HepG2 (cell line): ENCODE measurements around the gene RGS19. TPM values are rescaled to one million over a fixed set of nuclear protein-coding genes. Genes with fewer than 3 reads are reported as not detected.
A peak's percentile ranks its signal among the peaks of the same experiment; 100 is the strongest.

Experiments
- DNMT3B ChIP-seq: conservative IDR thresholded peaks from 2 replicates; pipeline ENCODE4 v1.6.1; 2016; ENCODE audit warnings: missing biosample characterization, control low read depth
- HOXD1 ChIP-seq: sonication (generic); formaldehyde crosslinking; IDR thresholded peaks from 2 replicates; pipeline ENCODE4 v1.5.0; 2020; ENCODE audit warnings: missing genetic modification reagents
- NFATC3 ChIP-seq: sonication (generic); formaldehyde crosslinking; IDR thresholded peaks from 2 replicates; pipeline ENCODE4 v1.5.1; 2020; ENCODE audit warnings: mild to moderate bottlenecking, missing genetic modification reagents
- SMAD9 ChIP-seq: sonication (generic); formaldehyde crosslinking; IDR thresholded peaks from 2 replicates; pipeline ENCODE4 v1.5.1; 2020; ENCODE audit warnings: mild to moderate bottlenecking, missing genetic modification reagents
- STAG1 ChIP-seq: sonication (generic); formaldehyde crosslinking; IDR thresholded peaks from 2 replicates; pipeline ENCODE4 v1.4.0; 2020; ENCODE audit warnings: missing genetic modification reagents
- U2AF2 ChIP-seq: fragments of 200-400 bp; formaldehyde crosslinking; IDR thresholded peaks from 2 replicates; pipeline ENCODE4 v1.6.1; 2017; ENCODE audit warnings: low read depth, mild to moderate bottlenecking, low read length
- ZFYVE20 ChIP-seq: sonication (generic); formaldehyde crosslinking; IDR thresholded peaks from 2 replicates; pipeline ENCODE4 v1.8.0; 2023; ENCODE audit warnings: low read depth, mild to moderate bottlenecking, moderate library complexity, missing genetic modification reagents, borderline replicate concordance
- ZNF234 ChIP-seq: sonication (generic); formaldehyde crosslinking; conservative IDR thresholded peaks from 2 replicates; pipeline ENCODE4 v1.5.1; 2020; ENCODE audit warnings: mild to moderate bottlenecking, missing genetic modification reagents
- ZNF296 ChIP-seq: sonication (generic); formaldehyde crosslinking; conservative IDR thresholded peaks from 2 replicates; pipeline ENCODE4 v1.5.0; 2020; ENCODE audit warnings: mild to moderate bottlenecking, missing genetic modification reagents
- ZNF3 ChIP-seq: IDR thresholded peaks from 2 replicates; pipeline ENCODE4 v1.7.0; 2017; ENCODE audit warnings: inconsistent platforms
- ZNF614 ChIP-seq: IDR thresholded peaks from 2 replicates; pipeline ENCODE4 v1.6.1; 2018; ENCODE audit warnings: missing biosample characterization, missing genetic modification reagents, inconsistent platforms, borderline replicate concordance
- ZNF678 ChIP-seq: sonication (generic); formaldehyde crosslinking; IDR thresholded peaks from 2 replicates; pipeline ENCODE4 v1.4.0; 2020; ENCODE audit warnings: mild to moderate bottlenecking, missing genetic modification reagents
- polyA plus RNA-seq, 8 experiments: library from polyadenylated mRNA; depleted of rRNA in 3 of 8; stranded (reverse) in 7 of 8; unstranded in 1 of 8; fragments of >200 nt; fragmentation: Illumina TruSeq in 4 of 8; extraction: Trizol in 4 of 8; gene quantifications; 2 replicates each; pipeline versions ENCODE4 v1.2.1 to v1.2.3, GENCODE V29; 2011 to 2016; ENCODE audit warnings: low read depth in 4 of 8, missing spikeins in 1 of 8, mixed read lengths in 1 of 8; ENCODE audit not compliant: insufficient read depth in 1 of 8
- total RNA-seq, 5 experiments: library from RNA; depleted of rRNA; stranded (reverse); fragments of >200 nt; fragmentation: Illumina TruSeq; extraction: Trizol; gene quantifications; 2 replicates each; pipeline ENCODE4 v1.2.3, GENCODE V29; 2016; ENCODE audit warnings: low read depth in 1 of 5
- TF ChIP-seq, protein P1 (sequence below): sonication (generic); formaldehyde crosslinking; IDR thresholded peaks from 2 replicates; pipeline ENCODE4 v1.5.1; 2020; ENCODE audit warnings: mild to moderate bottlenecking, missing genetic modification reagents, borderline replicate concordance
- TF ChIP-seq, protein P2 (sequence below): sonication (generic); formaldehyde crosslinking; IDR thresholded peaks from 2 replicates; pipeline ENCODE4 v1.8.1; 2023; ENCODE audit warnings: missing genetic modification reagents, inconsistent platforms, borderline replicate concordance
- TF ChIP-seq, protein P3 (sequence below): sonication (generic); formaldehyde crosslinking; IDR thresholded peaks from 2 replicates; pipeline ENCODE4 v1.8.0; 2022; ENCODE audit warnings: mild to moderate bottlenecking, missing genetic modification reagents, borderline replicate concordance
- TF ChIP-seq, protein P4 (sequence below): sonication (generic); formaldehyde crosslinking; IDR thresholded peaks from 2 replicates; pipeline ENCODE4 v1.5.0; 2020; ENCODE audit warnings: mild to moderate bottlenecking, missing genetic modification reagents
- TF ChIP-seq, protein P5 (sequence below): sonication (generic); formaldehyde crosslinking; IDR thresholded peaks from 2 replicates; pipeline ENCODE4 v1.9.0; 2022; ENCODE audit warnings: low read depth, missing genetic modification reagents

The RGS19 gene
- total and polyA plus RNA-seq, 2 of the 13 experiments (the other 11 are each of a cell fraction or from before 2014, with no cell fraction given) = 10.7 to 11.9 TPM

DNA sequence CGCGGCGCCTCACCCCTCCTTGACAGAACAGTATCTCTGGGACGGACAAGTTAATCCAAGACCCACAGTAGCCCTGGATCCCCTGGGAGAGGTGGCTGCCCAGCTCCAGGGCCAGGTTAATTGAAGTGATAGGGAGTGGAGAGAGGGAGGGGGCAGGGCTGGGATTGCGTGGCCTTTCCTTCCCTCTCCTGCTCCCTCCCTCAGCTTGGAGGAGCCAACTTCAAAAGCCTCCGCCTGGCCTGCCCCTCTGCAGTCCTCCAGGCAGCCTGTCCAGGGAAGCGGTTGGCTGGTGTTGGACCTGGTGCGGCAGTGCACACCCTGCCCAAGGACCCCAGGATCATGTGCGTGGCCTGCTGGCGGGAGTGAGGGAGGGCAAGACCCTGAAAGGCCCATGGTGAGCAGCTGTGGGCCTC lies 43.4 kb downstream of the RGS19 start, which contains the start of gene C20orf204 (continued):
- TF ChIP-seq NFATC3 (CRISPR knock-in tag) (no peak), ZNF614 (CRISPR knock-in tag) (peak; percentile 78; the same call in 1 of the 2 replicates), U2AF2 (no peak), STAG1 (CRISPR knock-in tag) (no peak), ZNF3 (CRISPR knock-in tag) (no peak), HOXD1 (peak; percentile 48; the same call in 1 of the 2 replicates), ZNF234 (CRISPR knock-in tag) (no peak), DNMT3B (CRISPR knock-in tag) (no peak; the same call in 1 of the 2 replicates), ZNF678 (CRISPR knock-in tag) (0 out of 2 replicates have a peak, but pooled peaks have one; percentile 52), SMAD9 (0 out of 2 replicates have a peak, but pooled peaks have one; percentile 21), ZNF296 (CRISPR knock-in tag) (peak; percentile 90; the same call in 1 of the 2 replicates), ZFYVE20 (CRISPR knock-in tag) (no peak)
- TF ChIP-seq, protein P1, sequence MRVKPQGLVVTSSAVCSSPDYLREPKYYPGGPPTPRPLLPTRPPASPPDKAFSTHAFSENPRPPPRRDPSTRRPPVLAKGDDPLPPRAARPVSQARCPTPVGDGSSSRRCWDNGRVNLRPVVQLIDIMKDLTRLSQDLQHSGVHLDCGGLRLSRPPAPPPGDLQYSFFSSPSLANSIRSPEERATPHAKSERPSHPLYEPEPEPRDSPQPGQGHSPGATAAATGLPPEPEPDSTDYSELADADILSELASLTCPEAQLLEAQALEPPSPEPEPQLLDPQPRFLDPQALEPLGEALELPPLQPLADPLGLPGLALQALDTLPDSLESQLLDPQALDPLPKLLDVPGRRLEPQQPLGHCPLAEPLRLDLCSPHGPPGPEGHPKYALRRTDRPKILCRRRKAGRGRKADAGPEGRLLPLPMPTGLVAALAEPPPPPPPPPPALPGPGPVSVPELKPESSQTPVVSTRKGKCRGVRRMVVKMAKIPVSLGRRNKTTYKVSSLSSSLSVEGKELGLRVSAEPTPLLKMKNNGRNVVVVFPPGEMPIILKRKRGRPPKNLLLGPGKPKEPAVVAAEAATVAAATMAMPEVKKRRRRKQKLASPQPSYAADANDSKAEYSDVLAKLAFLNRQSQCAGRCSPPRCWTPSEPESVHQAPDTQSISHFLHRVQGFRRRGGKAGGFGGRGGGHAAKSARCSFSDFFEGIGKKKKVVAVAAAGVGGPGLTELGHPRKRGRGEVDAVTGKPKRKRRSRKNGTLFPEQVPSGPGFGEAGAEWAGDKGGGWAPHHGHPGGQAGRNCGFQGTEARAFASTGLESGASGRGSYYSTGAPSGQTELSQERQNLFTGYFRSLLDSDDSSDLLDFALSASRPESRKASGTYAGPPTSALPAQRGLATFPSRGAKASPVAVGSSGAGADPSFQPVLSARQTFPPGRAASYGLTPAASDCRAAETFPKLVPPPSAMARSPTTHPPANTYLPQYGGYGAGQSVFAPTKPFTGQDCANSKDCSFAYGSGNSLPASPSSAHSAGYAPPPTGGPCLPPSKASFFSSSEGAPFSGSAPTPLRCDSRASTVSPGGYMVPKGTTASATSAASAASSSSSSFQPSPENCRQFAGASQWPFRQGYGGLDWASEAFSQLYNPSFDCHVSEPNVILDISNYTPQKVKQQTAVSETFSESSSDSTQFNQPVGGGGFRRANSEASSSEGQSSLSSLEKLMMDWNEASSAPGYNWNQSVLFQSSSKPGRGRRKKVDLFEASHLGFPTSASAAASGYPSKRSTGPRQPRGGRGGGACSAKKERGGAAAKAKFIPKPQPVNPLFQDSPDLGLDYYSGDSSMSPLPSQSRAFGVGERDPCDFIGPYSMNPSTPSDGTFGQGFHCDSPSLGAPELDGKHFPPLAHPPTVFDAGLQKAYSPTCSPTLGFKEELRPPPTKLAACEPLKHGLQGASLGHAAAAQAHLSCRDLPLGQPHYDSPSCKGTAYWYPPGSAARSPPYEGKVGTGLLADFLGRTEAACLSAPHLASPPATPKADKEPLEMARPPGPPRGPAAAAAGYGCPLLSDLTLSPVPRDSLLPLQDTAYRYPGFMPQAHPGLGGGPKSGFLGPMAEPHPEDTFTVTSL (CRISPR knock-in tag) = no peak
- TF ChIP-seq, protein P2, sequence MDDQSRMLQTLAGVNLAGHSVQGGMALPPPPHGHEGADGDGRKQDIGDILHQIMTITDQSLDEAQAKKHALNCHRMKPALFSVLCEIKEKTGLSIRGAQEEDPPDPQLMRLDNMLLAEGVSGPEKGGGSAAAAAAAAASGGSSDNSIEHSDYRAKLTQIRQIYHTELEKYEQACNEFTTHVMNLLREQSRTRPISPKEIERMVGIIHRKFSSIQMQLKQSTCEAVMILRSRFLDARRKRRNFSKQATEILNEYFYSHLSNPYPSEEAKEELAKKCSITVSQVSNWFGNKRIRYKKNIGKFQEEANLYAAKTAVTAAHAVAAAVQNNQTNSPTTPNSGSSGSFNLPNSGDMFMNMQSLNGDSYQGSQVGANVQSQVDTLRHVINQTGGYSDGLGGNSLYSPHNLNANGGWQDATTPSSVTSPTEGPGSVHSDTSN = no peak
- TF ChIP-seq, protein P3, sequence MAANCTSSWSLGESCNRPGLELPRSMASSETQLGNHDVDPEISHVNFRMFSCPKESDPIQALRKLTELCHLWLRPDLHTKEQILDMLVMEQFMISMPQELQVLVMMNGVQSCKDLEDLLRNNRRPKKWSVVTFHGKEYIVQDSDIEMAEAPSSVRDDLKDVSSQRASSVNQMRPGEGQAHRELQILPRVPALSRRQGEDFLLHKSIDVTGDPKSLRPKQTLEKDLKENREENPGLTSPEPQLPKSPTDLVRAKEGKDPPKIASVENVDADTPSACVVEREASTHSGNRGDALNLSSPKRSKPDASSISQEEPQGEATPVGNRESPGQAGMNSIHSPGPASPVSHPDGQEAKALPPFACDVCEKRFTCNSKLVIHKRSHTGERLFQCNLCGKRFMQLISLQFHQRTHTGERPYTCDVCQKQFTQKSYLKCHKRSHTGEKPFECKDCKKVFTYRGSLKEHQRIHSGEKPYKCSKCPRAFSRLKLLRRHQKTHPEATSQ (CRISPR knock-in tag) = no peak
- TF ChIP-seq, protein P4, sequence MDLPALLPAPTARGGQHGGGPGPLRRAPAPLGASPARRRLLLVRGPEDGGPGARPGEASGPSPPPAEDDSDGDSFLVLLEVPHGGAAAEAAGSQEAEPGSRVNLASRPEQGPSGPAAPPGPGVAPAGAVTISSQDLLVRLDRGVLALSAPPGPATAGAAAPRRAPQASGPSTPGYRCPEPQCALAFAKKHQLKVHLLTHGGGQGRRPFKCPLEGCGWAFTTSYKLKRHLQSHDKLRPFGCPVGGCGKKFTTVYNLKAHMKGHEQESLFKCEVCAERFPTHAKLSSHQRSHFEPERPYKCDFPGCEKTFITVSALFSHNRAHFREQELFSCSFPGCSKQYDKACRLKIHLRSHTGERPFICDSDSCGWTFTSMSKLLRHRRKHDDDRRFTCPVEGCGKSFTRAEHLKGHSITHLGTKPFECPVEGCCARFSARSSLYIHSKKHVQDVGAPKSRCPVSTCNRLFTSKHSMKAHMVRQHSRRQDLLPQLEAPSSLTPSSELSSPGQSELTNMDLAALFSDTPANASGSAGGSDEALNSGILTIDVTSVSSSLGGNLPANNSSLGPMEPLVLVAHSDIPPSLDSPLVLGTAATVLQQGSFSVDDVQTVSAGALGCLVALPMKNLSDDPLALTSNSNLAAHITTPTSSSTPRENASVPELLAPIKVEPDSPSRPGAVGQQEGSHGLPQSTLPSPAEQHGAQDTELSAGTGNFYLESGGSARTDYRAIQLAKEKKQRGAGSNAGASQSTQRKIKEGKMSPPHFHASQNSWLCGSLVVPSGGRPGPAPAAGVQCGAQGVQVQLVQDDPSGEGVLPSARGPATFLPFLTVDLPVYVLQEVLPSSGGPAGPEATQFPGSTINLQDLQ = peak; percentile 81
- TF ChIP-seq, protein P5, sequence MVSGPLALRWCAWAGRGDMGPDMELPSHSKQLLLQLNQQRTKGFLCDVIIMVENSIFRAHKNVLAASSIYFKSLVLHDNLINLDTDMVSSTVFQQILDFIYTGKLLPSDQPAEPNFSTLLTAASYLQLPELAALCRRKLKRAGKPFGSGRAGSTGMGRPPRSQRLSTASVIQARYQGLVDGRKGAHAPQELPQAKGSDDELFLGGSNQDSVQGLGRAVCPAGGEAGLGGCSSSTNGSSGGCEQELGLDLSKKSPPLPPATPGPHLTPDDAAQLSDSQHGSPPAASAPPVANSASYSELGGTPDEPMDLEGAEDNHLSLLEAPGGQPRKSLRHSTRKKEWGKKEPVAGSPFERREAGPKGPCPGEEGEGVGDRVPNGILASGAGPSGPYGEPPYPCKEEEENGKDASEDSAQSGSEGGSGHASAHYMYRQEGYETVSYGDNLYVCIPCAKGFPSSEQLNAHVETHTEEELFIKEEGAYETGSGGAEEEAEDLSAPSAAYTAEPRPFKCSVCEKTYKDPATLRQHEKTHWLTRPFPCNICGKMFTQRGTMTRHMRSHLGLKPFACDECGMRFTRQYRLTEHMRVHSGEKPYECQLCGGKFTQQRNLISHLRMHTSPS (CRISPR knock-in tag) = peak; percentile 75
